ENCODE results near the gene IFITM10. TPM values are rescaled to one million over a fixed set of nuclear protein-coding genes. Genes with fewer than 3 reads are reported as not detected.
A peak's percentile ranks its signal among the peaks of the same experiment; 100 is the strongest.

IFITM10 gene
- total and polyA plus RNA-seq, 7 experiments from 2014 or later = 1.4 to 16.0 (median 2.1) TPM; not detected in 2

- peaks cover 0 to 6% (median 0%) of the 10 kb centered on the region in 7 donors for H3K4me1 Mint-ChIP-seq
- intact Hi-C loops (cut with micrococcal nuclease) = no loop called here
- Histone ChIP-seq H3K36me3 (ENCODE audit: control insufficient read depth in 2 of 3, insufficient read depth in 3 of 3, low read length in 3 of 3) (no peaks in the 10 kb centered on the region), H3K27ac (ENCODE audit: low read depth, low read length) (no peak overlapping the region), H3K4me1 (ENCODE audit: control insufficient read depth in 2 of 2, insufficient read depth in 2 of 2, low read length in 2 of 2) (no peaks in the 10 kb centered on the region), H3K27me3 (ENCODE audit: control insufficient read depth in 2 of 2, insufficient read depth in 2 of 2, low read length in 2 of 2) (no peaks in the 10 kb centered on the region), H3K9me3 (ENCODE audit: control insufficient read depth in 2 of 3, low read length in 3 of 3) (peaks cover 0 to under 1% (median 0%) of the 10 kb centered on the region in 3 experiments), H3K4me3 (ENCODE audit: low read length) (no peak overlapping the region)
- H3K9me3 Mint-ChIP-seq = peaks cover 0 to 16% (median 4%) of the 10 kb centered on the region in 11 donors
- H3K36me3 Mint-ChIP-seq = peaks cover 0 to 5% (median 0%) of the 10 kb centered on the region in 5 donors
- no peak overlapping the region for H3K4me3 Mint-ChIP-seq
- ChIA-PET POLR2A (no interaction called here), CTCF (no interaction called here)
- no peak overlapping the region for H3K27ac Mint-ChIP-seq
- peaks cover 0 to 5% (median 0%) of the 10 kb centered on the region in 5 donors for H3K27me3 Mint-ChIP-seq
- no peak for DNase-seq
- ATAC-seq = no peak
Measured at GRCh38 chr11:1742371-1742770, 8.0 kb downstream of the IFITM10 start.

GRCh38 chr11:1741741-1742140 lies 8.7 kb downstream of the IFITM10 start:
- ChIA-PET POLR2A (no interaction called here), CTCF (no interaction called here)
- no peak for ATAC-seq

GRCh38 chr11:1740786-1741530 lies 9.4 kb downstream of the IFITM10 start:
- Histone ChIP-seq H3K36me3 (ENCODE audit: control insufficient read depth in 2 of 3, insufficient read depth in 3 of 3, low read length in 3 of 3) (no peaks in the 10 kb centered on the region), H3K4me1 (ENCODE audit: control insufficient read depth in 2 of 2, insufficient read depth in 2 of 2, low read length in 2 of 2) (no peaks in the 10 kb centered on the region), H3K9me3 (ENCODE audit: control insufficient read depth in 2 of 3, low read length in 3 of 3) (peaks cover 0 to 14% (median 4%) of the 10 kb centered on the region in 3 experiments), H3K27me3 (ENCODE audit: control insufficient read depth in 2 of 2, insufficient read depth in 2 of 2, low read length in 2 of 2) (no peaks in the 10 kb centered on the region), H3K27ac (ENCODE audit: low read depth, low read length) (no peak overlapping the region), H3K4me3 (ENCODE audit: low read length) (no peak overlapping the region)
- H3K4me1 Mint-ChIP-seq = peaks cover 0 to 1% (median 0%) of the 10 kb centered on the region in 7 donors
- intact Hi-C loops (cut with micrococcal nuclease) = no loop called here
- DNase-seq (no peak), ATAC-seq (no peak)
- H3K27ac Mint-ChIP-seq = no peak overlapping the region
- peaks cover 0 to 11% (median 8%) of the 10 kb centered on the region in 5 donors for H3K36me3 Mint-ChIP-seq
- H3K27me3 Mint-ChIP-seq = peaks cover 0 to 10% (median 7%) of the 10 kb centered on the region in 5 donors
- H3K4me3 Mint-ChIP-seq = no peak overlapping the region
- POLR2A ChIA-PET = no interaction called here
- CTCF ChIA-PET = no interaction called here
- H3K9me3 Mint-ChIP-seq = peaks cover 0 to 23% (median 12%) of the 10 kb centered on the region in 11 donors

More at GRCh38 chr11:1741741-1742140, 8.7 kb downstream of the IFITM10 start:
- Mint-ChIP-seq H3K9me3 (peaks cover 0 to 18% (median 4%) of the 10 kb centered on the region in 11 donors), H3K36me3 (peaks cover 0 to 5% (median 2%) of the 10 kb centered on the region in 5 donors), H3K27me3 (peaks cover 0 to 5% (median under 1%) of the 10 kb centered on the region in 5 donors), H3K4me1 (peaks cover 0 to 6% (median 0%) of the 10 kb centered on the region in 7 donors), H3K4me3 (no peak overlapping the region), H3K27ac (no peak overlapping the region)
- intact Hi-C loops (cut with micrococcal nuclease) = no loop called here
- Histone ChIP-seq H3K4me1 (ENCODE audit: control insufficient read depth in 2 of 2, insufficient read depth in 2 of 2, low read length in 2 of 2) (no peaks in the 10 kb centered on the region), H3K4me3 (ENCODE audit: low read length) (no peak overlapping the region), H3K27me3 (ENCODE audit: control insufficient read depth in 2 of 2, insufficient read depth in 2 of 2, low read length in 2 of 2) (no peaks in the 10 kb centered on the region), H3K27ac (ENCODE audit: low read depth, low read length) (no peak overlapping the region), H3K36me3 (ENCODE audit: control insufficient read depth in 2 of 3, insufficient read depth in 3 of 3, low read length in 3 of 3) (no peaks in the 10 kb centered on the region), H3K9me3 (ENCODE audit: control insufficient read depth in 2 of 3, low read length in 3 of 3) (peaks cover 0 to 7% (median 0%) of the 10 kb centered on the region in 3 experiments)
- DNase-seq = no peak

GRCh38 chr11:1739576-1739975 lies 10.8 kb downstream of the IFITM10 start:
- Mint-ChIP-seq H3K27ac (peak overlapping the region in 1 of 9 donors; percentile 23), H3K36me3 (peaks cover 0 to 17% (median 12%) of the 10 kb centered on the region in 5 donors), H3K4me1 (peaks cover 0 to under 1% (median 0%) of the 10 kb centered on the region in 7 donors), H3K27me3 (peaks cover 0 to 10% (median 8%) of the 10 kb centered on the region in 5 donors), H3K4me3 (no peak overlapping the region), H3K9me3 (peaks cover 0 to 23% (median 17%) of the 10 kb centered on the region in 11 donors)
- Histone ChIP-seq H3K4me1 (ENCODE audit: control insufficient read depth in 2 of 2, insufficient read depth in 2 of 2, low read length in 2 of 2) (no peaks in the 10 kb centered on the region), H3K36me3 (ENCODE audit: control insufficient read depth in 2 of 3, insufficient read depth in 3 of 3, low read length in 3 of 3) (no peaks in the 10 kb centered on the region), H3K9me3 (ENCODE audit: control insufficient read depth in 2 of 3, low read length in 3 of 3) (peaks cover 0 to 15% (median 5%) of the 10 kb centered on the region in 3 experiments), H3K27me3 (ENCODE audit: control insufficient read depth in 2 of 2, insufficient read depth in 2 of 2, low read length in 2 of 2) (no peaks in the 10 kb centered on the region), H3K27ac (ENCODE audit: low read depth, low read length) (no peak overlapping the region), H3K4me3 (ENCODE audit: low read length) (no peak overlapping the region)
- no peak for ATAC-seq
- DNase-seq = no peak
- ChIA-PET POLR2A (interaction anchor here (0.7 kb wide), 1 partner anchor 842 kb away, joined by 3 read pairs; no protein-coding TSS in a partner anchor), CTCF (no interaction called here)
- intact Hi-C loops (cut with micrococcal nuclease) = no loop called here

- no peak for ATAC-seq
- Histone ChIP-seq H3K4me3 (ENCODE audit: low read length) (no peak overlapping the region), H3K27ac (ENCODE audit: low read depth, low read length) (no peak overlapping the region), H3K27me3 (ENCODE audit: control insufficient read depth in 2 of 2, insufficient read depth in 2 of 2, low read length in 2 of 2) (no peaks in the 10 kb centered on the region), H3K4me1 (ENCODE audit: control insufficient read depth in 2 of 2, insufficient read depth in 2 of 2, low read length in 2 of 2) (peaks cover 0 to 9% of the 10 kb centered on the region in 2 donors), H3K36me3 (ENCODE audit: control insufficient read depth in 2 of 3, insufficient read depth in 3 of 3, low read length in 3 of 3) (no peaks in the 10 kb centered on the region), H3K9me3 (ENCODE audit: control insufficient read depth in 2 of 3, low read length in 3 of 3) (peaks cover 0 to 15% (median 5%) of the 10 kb centered on the region in 3 experiments)
- ChIA-PET POLR2A (interaction anchor here (0.6 kb wide), 1 partner anchor 12 kb away, joined by 3 read pairs; no protein-coding TSS in a partner anchor), CTCF (no interaction called here)
- H3K4me3 Mint-ChIP-seq = no peak overlapping the region
- DNase-seq = peak in 1 of 9 donors; percentile 1
- peaks cover 0 to 17% (median 12%) of the 10 kb centered on the region in 5 donors for H3K36me3 Mint-ChIP-seq
- intact Hi-C loops (cut with micrococcal nuclease) = no loop called here
- peaks cover 0 to 23% (median 17%) of the 10 kb centered on the region in 11 donors for H3K9me3 Mint-ChIP-seq
- peaks cover 7 to 18% (median 16%) of the 10 kb centered on the region in 5 donors for H3K27me3 Mint-ChIP-seq
- H3K27ac Mint-ChIP-seq = no peak overlapping the region
- H3K4me1 Mint-ChIP-seq = peaks cover 0 to 13% (median 11%) of the 10 kb centered on the region in 7 donors
Measured at GRCh38 chr11:1738380-1738779, 12.0 kb downstream of the IFITM10 start.

- POLR2A ChIA-PET = no interaction called here
- DNase-seq = no peak
Measured at GRCh38 chr11:1737080-1737757, 13.2 kb downstream of the IFITM10 start.

More at GRCh38 chr11:1737080-1737757, 13.2 kb downstream of the IFITM10 start:
- peaks cover 0 to 17% (median 12%) of the 10 kb centered on the region in 5 donors for H3K36me3 Mint-ChIP-seq
- CTCF ChIA-PET = interaction anchor here (0.7 to 1.0 kb wide), 2 partner anchors 18 to 778 kb away, joined by 3 read pairs; no protein-coding TSS in a partner anchor
- Histone ChIP-seq H3K27me3 (ENCODE audit: control insufficient read depth in 2 of 2, insufficient read depth in 2 of 2, low read length in 2 of 2) (no peaks in the 10 kb centered on the region), H3K4me3 (ENCODE audit: low read length) (no peak overlapping the region), H3K36me3 (ENCODE audit: control insufficient read depth in 2 of 3, insufficient read depth in 3 of 3, low read length in 3 of 3) (no peaks in the 10 kb centered on the region), H3K4me1 (ENCODE audit: control insufficient read depth in 2 of 2, insufficient read depth in 2 of 2, low read length in 2 of 2) (peaks cover 0 to 9% of the 10 kb centered on the region in 2 donors), H3K27ac (ENCODE audit: low read depth, low read length) (no peak overlapping the region), H3K9me3 (ENCODE audit: control insufficient read depth in 2 of 3, low read length in 3 of 3) (peaks cover 0 to 15% (median 5%) of the 10 kb centered on the region in 3 experiments)
- H3K4me1 Mint-ChIP-seq = peaks cover 0 to 16% (median 12%) of the 10 kb centered on the region in 7 donors
- H3K9me3 Mint-ChIP-seq = peaks cover 0 to 23% (median 17%) of the 10 kb centered on the region in 11 donors
- ATAC-seq = no peak
- H3K27me3 Mint-ChIP-seq = peaks cover 7 to 20% (median 19%) of the 10 kb centered on the region in 5 donors
- intact Hi-C loops (cut with micrococcal nuclease) = no loop called here
- no peak overlapping the region for H3K4me3 Mint-ChIP-seq
- H3K27ac Mint-ChIP-seq = no peak overlapping the region

Measured in naive thymus-derived CD4-positive, alpha-beta T cell (primary cell).